Endothelial cell of umbilical vein (primary cell): ENCODE measurements around the gene SYK. TPM values are rescaled to one million over a fixed set of nuclear protein-coding genes. Genes with fewer than 3 reads are reported as not detected.

ENCODE experiments used
- BruUV-seq: library from RNA; stranded (reverse); fragments of 400-500 nt; replicated peaks from 2 replicates; lab custom pipeline; 2021; lab: Mats Ljungman, UMichigan
- CTCF ChIA-PET: fragments of 300-600, 350-600 bp; sonication (Branson Sonifier 250); formaldehyde crosslinking; loops from one replicate; lab custom pipeline; 2021; ENCODE audit warnings: antibody characterized with exemption, inconsistent platforms; lab: Charles Lee
- POLR2A ChIA-PET: fragments of 300-600, 350-600 bp; sonication (Branson Sonifier 250); formaldehyde crosslinking; loops from one replicate; lab custom pipeline; 2021; ENCODE audit warnings: antibody characterized with exemption, inconsistent platforms; lab: Charles Lee
- DNase-seq: peaks from one replicate; pipeline ENCODE4 v3.0.0-alpha.2; 2011; ENCODE audit warnings: low read depth, low spot score
- FAIRE-seq: peaks from 2 replicates; lab custom pipeline; 2011; peaks lifted over from hg19 to GRCh38; lab: Jason Lieb, UNC
- H2AFZ ChIP-seq: 2 replicates; pipeline ENCODE4 v1.6.0; 2012; ENCODE audit warnings: low read depth, low read length, control low read depth, inconsistent platforms
- H3K27ac ChIP-seq: 2 replicates; pipeline ENCODE4 v1.5.1; 2011; ENCODE audit warnings: low read depth, mild to moderate bottlenecking, control low read depth, low read length, moderate library complexity; ENCODE audit not compliant: insufficient read depth
- H3K27me3 ChIP-seq, 2 experiments: 2 replicates each; pipeline versions ENCODE4 v1.6.0 to v1.6.1; 2011; ENCODE audit warnings: low read length in 2 of 2, mixed read lengths in 1 of 2; ENCODE audit not compliant: control insufficient read depth in 2 of 2, insufficient read depth in 2 of 2
- H3K36me3 ChIP-seq, 2 experiments: 2 replicates in 1 of 2; 3 replicates in 1 of 2; pipeline ENCODE4 v1.5.1; 2011; ENCODE audit warnings: low read length in 2 of 2, mild to moderate bottlenecking in 1 of 2, moderate library complexity in 1 of 2; ENCODE audit not compliant: control insufficient read depth in 2 of 2, insufficient read depth in 2 of 2; ENCODE audit errors: extremely low read depth in 1 of 2
- H3K4me1 ChIP-seq: 3 replicates; pipeline ENCODE4 v1.5.1; 2011; ENCODE audit warnings: mild to moderate bottlenecking, low read length; ENCODE audit not compliant: control insufficient read depth, insufficient read depth; ENCODE audit errors: extremely low read depth
- H3K4me2 ChIP-seq: 2 replicates; pipeline ENCODE4 v1.6.1; 2011; ENCODE audit warnings: low read length, control low read depth, mixed read lengths; ENCODE audit not compliant: insufficient read depth
- H3K4me3 ChIP-seq, 3 experiments: fragments of 200-600 bp in 1 of 3; sonication (generic), shearing (Covaris generic) in 1 of 3; replicated peaks in 1 of 3; 2 replicates each; pipeline ENCODE4 v1.5.1; 2011 to 2016; ENCODE audit warnings: control low read depth in 3 of 3, low read length in 3 of 3, mild to moderate bottlenecking in 2 of 3, inconsistent platforms in 1 of 3, low read depth in 1 of 3, moderate library complexity in 1 of 3; ENCODE audit not compliant: insufficient read depth in 1 of 3
- H3K79me2 ChIP-seq: 2 replicates; pipeline ENCODE4 v1.6.0; 2012; ENCODE audit warnings: low read length, inconsistent platforms; ENCODE audit not compliant: control insufficient read depth, insufficient read depth
- H3K9ac ChIP-seq: replicated peaks from 2 replicates; pipeline ENCODE3; 2011; ENCODE audit warnings: low read length, control low read depth; ENCODE audit not compliant: insufficient read depth; ENCODE audit errors: extremely low read depth
- H3K9me1 ChIP-seq: replicated peaks from 3 replicates; pipeline ENCODE4 v1.6.0; 2011; ENCODE audit warnings: mild to moderate bottlenecking, low read length; ENCODE audit not compliant: control insufficient read depth, insufficient read depth; ENCODE audit errors: extremely low read depth
- H3K9me3 ChIP-seq: replicated peaks from 2 replicates; pipeline ENCODE4 v1.5.1; 2012; ENCODE audit warnings: low read length, inconsistent platforms; ENCODE audit not compliant: control insufficient read depth, insufficient read depth
- H4K20me1 ChIP-seq: replicated peaks from 2 replicates; pipeline ENCODE3; 2011; ENCODE audit warnings: mild to moderate bottlenecking, low read length; ENCODE audit not compliant: control insufficient read depth, insufficient read depth; ENCODE audit errors: extremely low read depth
- EZH2 ChIP-seq: IDR thresholded peaks from 2 replicates; pipeline ENCODE4 v1.6.1; 2012; ENCODE audit warnings: borderline replicate concordance, low read depth, mild to moderate bottlenecking, moderate library complexity, low read length, inconsistent platforms; ENCODE audit not compliant: severe bottlenecking
- FOS ChIP-seq: IDR thresholded peaks from 2 replicates; pipeline ENCODE4 v1.6.1; 2011; ENCODE audit warnings: mild to moderate bottlenecking, low read length, moderate library complexity, borderline replicate concordance; ENCODE audit not compliant: insufficient read depth
- GATA2 ChIP-seq: IDR thresholded peaks from 2 replicates; pipeline ENCODE4 v1.7.0; 2011; ENCODE audit warnings: low read depth, mild to moderate bottlenecking, moderate library complexity, mixed read lengths, low read length; ENCODE audit not compliant: insufficient read length, insufficient read depth
- JUN ChIP-seq: IDR thresholded peaks from 2 replicates; pipeline ENCODE4 v1.6.1; 2011; ENCODE audit warnings: borderline replicate concordance, low read depth; ENCODE audit not compliant: insufficient read length, insufficient read depth
- MAX ChIP-seq: IDR thresholded peaks from 2 replicates; pipeline ENCODE4 v1.6.1; 2011; ENCODE audit not compliant: insufficient read depth, insufficient read length
- MYC ChIP-seq: IDR thresholded peaks from one replicate; pipeline ENCODE4 v1.6.1; 2011; ENCODE audit warnings: mild to moderate bottlenecking, low read depth, low read length
- POLR2A ChIP-seq: IDR thresholded peaks from 2 replicates; pipeline ENCODE4 v1.6.1; 2012; ENCODE audit warnings: low read depth, mild to moderate bottlenecking, control low read depth, low read length
- POLR2AphosphoS5 ChIP-seq: IDR thresholded peaks from 2 replicates; pipeline ENCODE4 v1.6.1; 2012; ENCODE audit warnings: low read depth, mild to moderate bottlenecking, control low read depth, low read length, moderate library complexity; ENCODE audit not compliant: insufficient read depth
- dilution Hi-C: fragments of 300-500 bp; cut with MboI; formaldehyde crosslinking; loops from one replicate; pipeline ENCODE4 v1.15.0; 2019; ENCODE audit warnings: low sequenced_read_pairs; ENCODE audit not compliant: extremely low pct_ligation_motif_present
- intact Hi-C: fragments of 100-400 bp; cut with micrococcal nuclease; formaldehyde crosslinking; loops from one replicate; pipeline ENCODE4 v1.10.0; 2022
- polyA plus RNA-seq, 4 experiments: library from polyadenylated mRNA; depleted of rRNA in 3 of 4; stranded (reverse) in 3 of 4; unstranded in 1 of 4; fragments of >200 nt; gene quantifications; 2 replicates each; pipeline versions ENCODE4 v1.2.1 to v1.2.3, GENCODE V29; 2011 to 2012; ENCODE audit warnings: missing spikeins in 1 of 4
- total RNA-seq: library from RNA; stranded (reverse); gene quantifications from 2 replicates; pipeline ENCODE4 v1.2.3, GENCODE V29; 2021
- TF ChIP-seq, protein P1 (sequence below), 2 donors: IDR thresholded peaks; 1 replicate in 1 of 2; 2 replicates in 1 of 2; pipeline ENCODE4 v1.5.1; 2011; ENCODE audit warnings: low read length in 2 of 2, mild to moderate bottlenecking in 2 of 2, moderate library complexity in 2 of 2, control low read depth in 1 of 2, inconsistent platforms in 1 of 2, low read depth in 1 of 2; ENCODE audit not compliant: insufficient read depth in 1 of 2; ENCODE audit errors: extremely low read depth in 1 of 2

SYK gene
- total and polyA plus RNA-seq, 2 donors (not counting 3 experiments of a cell fraction or from before 2014, with no cell fraction given), result not detected

GRCh38 chr9:90860382-90860781 is 58.8 kb downstream of the SYK start:
- Histone ChIP-seq H3K27me3 (no peaks in the 10 kb centered on the region), H2AFZ (no peak overlapping the region), H3K79me2 (no peaks in the 10 kb centered on the region), H3K27ac (no peak overlapping the region), H3K4me2 (no peak overlapping the region), H3K9me1 (no peaks in the 10 kb centered on the region), H3K9me3 (no peaks in the 10 kb centered on the region), H4K20me1 (no peaks in the 10 kb centered on the region), H3K4me1 (no peaks in the 10 kb centered on the region), H3K36me3 (no peaks in the 10 kb centered on the region), H3K4me3 (no peak overlapping the region), H3K9ac (no peak overlapping the region)
- dilution Hi-C loops (no loop called here), intact Hi-C loops (no loop called here)
- DNase-seq, result no peak
- no peak for FAIRE-seq
- no TSS peak for BruUV-seq
- ChIA-PET POLR2A (no interaction called here), CTCF (no interaction called here)
- TF ChIP-seq MAX (no peak), POLR2AphosphoS5 (no peak), GATA2 (no peak), FOS (no peak), JUN (no peak), EZH2 (no peak), POLR2A (no peak), MYC (no peak)
- TF ChIP-seq, protein P1, sequence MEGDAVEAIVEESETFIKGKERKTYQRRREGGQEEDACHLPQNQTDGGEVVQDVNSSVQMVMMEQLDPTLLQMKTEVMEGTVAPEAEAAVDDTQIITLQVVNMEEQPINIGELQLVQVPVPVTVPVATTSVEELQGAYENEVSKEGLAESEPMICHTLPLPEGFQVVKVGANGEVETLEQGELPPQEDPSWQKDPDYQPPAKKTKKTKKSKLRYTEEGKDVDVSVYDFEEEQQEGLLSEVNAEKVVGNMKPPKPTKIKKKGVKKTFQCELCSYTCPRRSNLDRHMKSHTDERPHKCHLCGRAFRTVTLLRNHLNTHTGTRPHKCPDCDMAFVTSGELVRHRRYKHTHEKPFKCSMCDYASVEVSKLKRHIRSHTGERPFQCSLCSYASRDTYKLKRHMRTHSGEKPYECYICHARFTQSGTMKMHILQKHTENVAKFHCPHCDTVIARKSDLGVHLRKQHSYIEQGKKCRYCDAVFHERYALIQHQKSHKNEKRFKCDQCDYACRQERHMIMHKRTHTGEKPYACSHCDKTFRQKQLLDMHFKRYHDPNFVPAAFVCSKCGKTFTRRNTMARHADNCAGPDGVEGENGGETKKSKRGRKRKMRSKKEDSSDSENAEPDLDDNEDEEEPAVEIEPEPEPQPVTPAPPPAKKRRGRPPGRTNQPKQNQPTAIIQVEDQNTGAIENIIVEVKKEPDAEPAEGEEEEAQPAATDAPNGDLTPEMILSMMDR (IDR thresholded peaks at IDR 0.05; ENCODE audit: extremely low read depth in 1 of 2, insufficient read depth in 1 of 2, low read depth in 1 of 2, low read length in 2 of 2), result no peak
